DND-41 (cell line): Measurements from ENCODE around the gene SF3A1.
A peak's percentile ranks its signal among the peaks of the same experiment; 100 is the strongest.

Experiments
- ATAC-seq: fragments of 200-7000 bp; cut with Tn5 transposase; 3 replicates; pipeline ENCODE4 v1.9.1; 2021; ENCODE audit warnings: low read depth; ENCODE audit not compliant: insufficient read depth
- DNase-seq: peaks from one replicate; pipeline ENCODE4 v3.0.0-alpha.2; 2020
- H2AFZ ChIP-seq: 2 replicates; pipeline ENCODE4 v1.6.0; 2012; ENCODE audit warnings: low read depth, low read length
- H3K27ac ChIP-seq: 2 replicates; pipeline ENCODE4 v1.5.1; 2012; ENCODE audit warnings: low read length, inconsistent platforms
- H3K27me3 ChIP-seq: fragments of 200-600 bp; sonication (generic); 2 replicates; pipeline ENCODE4 v1.6.0; 2012; ENCODE audit warnings: low read length, mild to moderate bottlenecking, inconsistent platforms; ENCODE audit not compliant: insufficient read depth, poor library complexity
- H3K36me3 ChIP-seq: 2 replicates; pipeline ENCODE4 v1.5.1; 2012; ENCODE audit warnings: low read length, inconsistent platforms; ENCODE audit not compliant: insufficient read depth
- H3K4me1 ChIP-seq: 2 replicates; pipeline ENCODE4 v1.5.1; 2012; ENCODE audit warnings: mild to moderate bottlenecking, low read length; ENCODE audit not compliant: insufficient read depth
- H3K4me2 ChIP-seq: 2 replicates; pipeline ENCODE4 v1.6.0; 2012; ENCODE audit warnings: mild to moderate bottlenecking, moderate library complexity, low read length, inconsistent platforms; ENCODE audit not compliant: insufficient read depth
- H3K4me3 ChIP-seq, 2 experiments: fragments of 200-600 bp in 1 of 2; shearing (Covaris generic) in 1 of 2; 2 replicates each; pipeline ENCODE4 v1.5.1; 2012 to 2016; ENCODE audit warnings: inconsistent platforms in 2 of 2, low read length in 2 of 2, mild to moderate bottlenecking in 2 of 2, low read depth in 1 of 2, moderate library complexity in 1 of 2
- H3K79me2 ChIP-seq: 2 replicates; pipeline ENCODE4 v1.6.0; 2012; ENCODE audit warnings: low read length, inconsistent platforms; ENCODE audit not compliant: insufficient read depth
- H3K9ac ChIP-seq: 2 replicates; pipeline ENCODE4 v1.6.0; 2012; ENCODE audit warnings: low read depth, mild to moderate bottlenecking, inconsistent platforms, low read length, moderate library complexity
- H3K9me3 ChIP-seq: 2 replicates; pipeline ENCODE4 v1.5.1; 2012; ENCODE audit warnings: low read length, moderate library complexity, mild to moderate bottlenecking, inconsistent platforms; ENCODE audit not compliant: insufficient read depth, severe bottlenecking
- H4K20me1 ChIP-seq: 2 replicates; pipeline ENCODE4 v1.6.0; 2012; ENCODE audit warnings: low read length; ENCODE audit not compliant: insufficient read depth
- EZH2 ChIP-seq: IDR thresholded peaks from 3 replicates; pipeline ENCODE4 v1.6.1; 2012; ENCODE audit warnings: borderline replicate concordance, low read depth, mild to moderate bottlenecking, moderate library complexity, low read length, inconsistent platforms; ENCODE audit not compliant: severe bottlenecking
- TF ChIP-seq, protein P1 (sequence below): IDR thresholded peaks from 2 replicates; pipeline ENCODE4 v1.5.1; 2012; ENCODE audit warnings: borderline replicate concordance, low read length, moderate library complexity, mild to moderate bottlenecking; ENCODE audit not compliant: poor library complexity, severe bottlenecking; ENCODE audit errors: extremely low read depth

SF3A1 gene

DNA sequence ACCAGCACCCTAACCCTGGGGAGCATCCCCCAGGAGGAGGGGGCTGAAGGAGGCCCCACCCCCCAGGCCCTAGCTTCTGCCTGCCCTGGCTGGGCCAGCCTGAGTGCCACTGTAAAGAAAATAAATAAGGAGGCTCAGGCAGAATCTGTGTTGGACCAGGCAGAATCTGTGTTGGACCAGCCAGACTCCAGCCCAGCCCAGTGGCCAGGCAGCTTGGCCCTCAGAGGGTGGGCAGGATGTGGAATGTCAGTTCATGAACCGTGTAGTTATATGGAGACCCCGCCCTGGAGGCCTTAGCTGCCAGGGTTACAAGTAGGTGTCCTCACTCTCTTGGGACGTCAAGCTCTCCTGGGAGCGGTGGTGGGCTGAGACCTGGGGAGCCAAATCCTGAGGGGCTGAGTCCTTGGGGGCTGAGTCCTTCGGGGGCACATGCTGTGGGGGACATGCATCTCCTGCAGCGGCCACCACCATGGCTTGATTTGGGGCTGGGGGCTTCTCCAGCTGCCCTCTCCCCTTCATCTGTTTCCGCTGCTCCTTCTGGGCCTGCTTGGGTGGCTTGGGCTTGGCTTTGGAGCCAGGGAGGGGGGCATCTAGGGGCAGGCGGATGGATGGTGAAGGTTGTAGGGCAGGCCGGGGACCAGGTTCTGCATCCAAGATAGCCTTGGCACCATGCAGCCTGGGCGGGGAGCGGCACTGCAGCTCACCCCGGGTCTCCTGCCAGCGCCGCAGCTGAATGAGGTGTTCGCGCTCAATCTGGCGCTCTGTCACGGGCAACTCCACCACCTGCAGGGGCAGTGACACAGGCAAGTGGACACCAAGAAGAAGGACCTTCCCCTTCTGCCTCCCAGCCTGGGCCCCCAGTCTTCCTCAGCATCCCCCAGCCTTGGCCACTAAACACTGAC, 64.4 kb downstream of the SF3A1 start:
- TF ChIP-seq, protein P1, sequence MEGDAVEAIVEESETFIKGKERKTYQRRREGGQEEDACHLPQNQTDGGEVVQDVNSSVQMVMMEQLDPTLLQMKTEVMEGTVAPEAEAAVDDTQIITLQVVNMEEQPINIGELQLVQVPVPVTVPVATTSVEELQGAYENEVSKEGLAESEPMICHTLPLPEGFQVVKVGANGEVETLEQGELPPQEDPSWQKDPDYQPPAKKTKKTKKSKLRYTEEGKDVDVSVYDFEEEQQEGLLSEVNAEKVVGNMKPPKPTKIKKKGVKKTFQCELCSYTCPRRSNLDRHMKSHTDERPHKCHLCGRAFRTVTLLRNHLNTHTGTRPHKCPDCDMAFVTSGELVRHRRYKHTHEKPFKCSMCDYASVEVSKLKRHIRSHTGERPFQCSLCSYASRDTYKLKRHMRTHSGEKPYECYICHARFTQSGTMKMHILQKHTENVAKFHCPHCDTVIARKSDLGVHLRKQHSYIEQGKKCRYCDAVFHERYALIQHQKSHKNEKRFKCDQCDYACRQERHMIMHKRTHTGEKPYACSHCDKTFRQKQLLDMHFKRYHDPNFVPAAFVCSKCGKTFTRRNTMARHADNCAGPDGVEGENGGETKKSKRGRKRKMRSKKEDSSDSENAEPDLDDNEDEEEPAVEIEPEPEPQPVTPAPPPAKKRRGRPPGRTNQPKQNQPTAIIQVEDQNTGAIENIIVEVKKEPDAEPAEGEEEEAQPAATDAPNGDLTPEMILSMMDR = no peak
- no peak for TF ChIP-seq EZH2
- Histone ChIP-seq H2AFZ (no peak overlapping the region), H3K36me3 (peaks cover 63% of the 10 kb centered on the region), H3K27me3 (no peaks in the 10 kb centered on the region), H3K9me3 (no peaks in the 10 kb centered on the region), H3K9ac (no peak overlapping the region), H3K4me3 (no peak overlapping the region), H3K4me1 (peaks cover 48% of the 10 kb centered on the region), H4K20me1 (peaks cover 5% of the 10 kb centered on the region), H3K27ac (peak overlapping the region; percentile 94), H3K4me2 (no peak overlapping the region), H3K79me2 (peaks cover 17% of the 10 kb centered on the region)
- ATAC-seq (no peak), DNase-seq (no peak)

DNA sequence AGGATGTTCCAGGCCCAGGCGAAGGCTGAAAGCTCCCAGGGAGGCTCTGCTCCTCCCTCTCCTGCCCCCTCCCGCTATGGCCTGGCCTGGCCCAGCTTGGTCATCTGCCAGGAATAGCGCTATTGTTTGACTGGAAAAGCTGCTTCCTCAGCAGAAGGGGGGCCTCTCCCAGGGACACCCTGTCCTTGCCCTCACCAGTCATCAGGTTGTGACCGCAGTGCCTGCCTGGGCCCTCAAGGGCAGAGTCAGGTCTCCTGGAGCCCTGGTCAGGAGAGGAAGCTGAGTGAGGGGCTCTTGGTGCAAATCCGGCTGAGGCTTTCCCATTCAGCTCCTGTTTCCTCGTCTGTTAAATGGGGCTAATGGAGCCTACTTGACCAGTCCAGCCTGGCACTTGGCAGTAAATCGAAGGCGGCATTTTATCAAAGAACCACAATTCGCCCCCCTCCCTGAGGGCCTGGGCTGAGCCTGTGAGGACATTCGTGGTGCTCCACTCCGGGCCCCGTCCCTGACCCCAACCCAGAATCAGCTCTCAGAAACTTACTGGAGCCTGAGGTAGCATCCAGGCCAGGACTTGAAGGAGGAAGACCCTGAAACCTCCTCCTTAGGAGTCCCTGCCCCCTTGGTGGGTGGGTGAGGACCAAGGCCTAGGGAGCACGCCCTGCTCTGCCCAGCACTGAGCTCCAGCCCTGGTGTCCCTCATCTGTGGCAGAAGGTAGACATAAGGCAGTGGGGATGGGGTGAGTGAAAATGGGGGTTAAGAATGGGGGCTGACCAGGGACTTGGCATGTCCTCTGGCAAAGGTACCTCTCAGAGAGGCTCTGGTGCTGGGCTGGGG, 65.4 kb downstream of the SF3A1 start:
- peak overlapping the region; percentile 21 for H3K4me2 ChIP-seq
- DNase-seq = no peak
- H3K36me3 ChIP-seq = peaks cover 63% of the 10 kb centered on the region

DNA sequence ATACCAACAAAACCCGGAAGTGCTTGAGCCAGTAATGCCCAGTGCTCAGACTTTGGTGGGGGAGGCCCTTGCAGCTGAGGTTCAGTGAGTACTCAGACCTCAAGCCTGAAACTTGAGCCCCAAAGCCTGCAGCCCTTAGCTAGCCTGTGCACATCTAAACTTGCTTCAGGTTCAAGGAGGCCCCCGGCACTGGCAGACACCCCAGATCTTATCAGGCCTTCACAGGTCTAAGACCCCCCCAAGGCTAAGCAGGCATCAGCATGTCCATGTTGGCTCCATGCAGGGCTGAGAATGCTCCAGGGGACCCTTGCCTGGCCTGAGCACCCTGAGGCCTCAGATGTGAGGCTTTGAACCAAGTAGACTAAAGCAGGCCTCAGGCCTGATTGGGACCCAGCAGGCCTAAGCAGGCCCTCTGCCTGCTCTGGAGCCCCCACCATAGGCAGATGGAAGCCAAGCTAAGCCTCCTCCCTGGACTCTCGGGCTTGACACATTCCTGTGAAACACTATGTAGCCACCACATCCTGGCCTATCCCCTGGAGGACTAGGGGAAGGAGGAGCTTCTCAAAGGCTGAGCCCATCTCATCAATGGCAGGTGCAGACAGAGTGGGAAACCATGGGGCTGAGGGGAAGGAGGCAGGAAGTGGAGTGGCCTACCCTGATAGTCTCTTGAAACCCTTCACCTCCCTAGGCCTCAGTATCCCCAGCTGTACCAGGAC, 66.2 kb downstream of the SF3A1 start:
- Histone ChIP-seq H3K27me3 (no peaks in the 10 kb centered on the region), H3K36me3 (peaks cover 63% of the 10 kb centered on the region), H4K20me1 (peaks cover 6% of the 10 kb centered on the region), H3K79me2 (peaks cover 34% of the 10 kb centered on the region), H3K4me3 (peak overlapping the region in 1 of 2 experiments; percentile 89; a peak in 2 of 4 replicates), H3K9me3 (no peaks in the 10 kb centered on the region), H3K4me2 (peak overlapping the region; percentile 90), H2AFZ (no peak overlapping the region), H3K4me1 (peaks cover 66% of the 10 kb centered on the region), H3K27ac (peak overlapping the region; percentile 94), H3K9ac (peak overlapping the region; percentile 83)
- DNase-seq (peak; percentile 89), ATAC-seq (peak; percentile 64)
- TF ChIP-seq, protein P1 = no peak
- no peak for TF ChIP-seq EZH2

More for the DNA sequence above, 65.4 kb downstream of the SF3A1 start:
- Histone ChIP-seq H3K27me3 (no peaks in the 10 kb centered on the region), H3K27ac (peak overlapping the region; percentile 94), H3K4me3 (no peak overlapping the region), H3K9me3 (no peaks in the 10 kb centered on the region), H3K79me2 (peaks cover 27% of the 10 kb centered on the region), H4K20me1 (peaks cover 6% of the 10 kb centered on the region), H2AFZ (no peak overlapping the region), H3K9ac (peak overlapping the region; percentile 83), H3K4me1 (peaks cover 58% of the 10 kb centered on the region)
- TF ChIP-seq, protein P1 = no peak
- no peak for TF ChIP-seq EZH2
- ATAC-seq = no peak
